ENCODE measurements around the gene MAIP1. TPM values are rescaled to one million over a fixed set of nuclear protein-coding genes. Genes with fewer than 3 reads are reported as not detected.

Gene MAIP1
- total and polyA plus RNA-seq, 9 of the 15 experiments (the other 6 are each of a cell fraction or from before 2014, with no cell fraction given), result 3.6 to 30.0 (median 24.5) TPM

DNA sequence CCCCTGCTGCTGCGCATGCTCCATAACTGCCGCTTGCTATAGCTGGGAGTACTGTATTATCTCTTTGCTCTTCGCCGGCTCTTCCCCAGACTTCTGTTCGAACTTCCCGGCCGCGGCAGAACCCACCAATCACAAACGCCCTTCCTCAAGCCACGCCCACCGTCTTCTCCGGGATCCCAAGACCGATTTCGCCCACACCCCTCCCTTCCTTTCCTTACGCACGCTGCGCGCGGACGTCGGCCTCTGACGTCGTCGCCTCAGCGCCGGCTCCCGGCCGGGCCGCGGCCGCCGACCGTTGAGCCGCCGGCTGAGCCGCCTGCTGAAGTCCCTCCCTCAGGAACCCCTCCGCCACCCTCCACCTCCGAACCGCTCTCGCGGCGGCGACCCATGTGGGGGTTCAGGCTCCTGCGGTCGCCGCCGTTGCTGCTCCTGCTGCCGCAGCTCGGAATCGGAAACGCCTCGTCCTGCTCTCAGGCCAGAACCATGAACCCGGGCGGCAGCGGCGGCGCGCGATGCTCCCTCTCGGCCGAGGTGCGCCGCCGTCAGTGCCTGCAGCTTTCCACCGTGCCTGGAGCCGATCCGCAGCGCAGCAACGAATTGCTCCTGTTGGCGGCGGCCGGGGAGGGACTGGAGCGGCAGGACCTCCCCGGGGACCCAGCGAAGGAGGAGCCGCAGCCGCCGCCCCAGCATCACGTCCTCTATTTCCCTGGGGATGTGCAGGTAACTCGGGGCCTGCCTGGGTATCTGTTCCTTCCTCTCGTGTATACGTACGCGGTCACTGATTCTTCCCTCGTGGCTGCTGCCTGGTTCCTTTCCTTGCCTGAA, 44.1 kb upstream of the MAIP1 start, which contains the start of gene C2orf69 (continued):
- TF ChIP-seq SMAD4 (CRISPR knock-in tag; conservative IDR thresholded peaks at IDR 0.05) (peak; percentile 36), EP300 (IDR thresholded peaks at IDR 0.05; ENCODE audit: low read length) (peak; percentile 18; the same call in 1 of the 2 replicates), POLR3G (IDR thresholded peaks at IDR 0.05; ENCODE audit: extremely low read depth, insufficient read length, insufficient replicate concordance) (no peak), SMC3 (conservative IDR thresholded peaks at IDR 0.05; ENCODE audit: insufficient read depth, low read depth, low read length) (no peak), ZNF830 (CRISPR knock-in tag; IDR thresholded peaks at IDR 0.05) (no peak), ZBTB1 (CRISPR knock-in tag; IDR thresholded peaks at IDR 0.05; ENCODE audit: borderline replicate concordance, low read depth) (peak; percentile 87), KDM4B (IDR thresholded peaks at IDR 0.05; ENCODE audit: borderline replicate concordance in 2 of 2, low read depth in 1 of 2) (no peak), CHD2 (IDR thresholded peaks at IDR 0.05; ENCODE audit: low read depth, low read length) (no peak), ZNF282 (CRISPR knock-in tag; IDR thresholded peaks at IDR 0.05) (no peak), GATAD2A (IDR thresholded peaks at IDR 0.05) (no peak), ZNF274 (IDR thresholded peaks at IDR 0.05; ENCODE audit: borderline replicate concordance, low read depth, low read length) (no peak), ESRRA (IDR thresholded peaks at IDR 0.05; ENCODE audit: borderline replicate concordance, low read depth) (peak; percentile 44; the same call in 1 of the 2 replicates), RBM34 (IDR thresholded peaks at IDR 0.05; ENCODE audit: borderline replicate concordance, insufficient read depth, low read length) (0 out of 2 replicates have a peak, but pooled peaks have one; percentile 38), DACH1 (IDR thresholded peaks at IDR 0.05; ENCODE audit: partially characterized antibody) (no peak), ZNF764 (CRISPR knock-in tag; IDR thresholded peaks at IDR 0.05; ENCODE audit: low read depth) (no peak), NCOA2 (IDR thresholded peaks at IDR 0.05; ENCODE audit: partially characterized antibody in 2 of 2) (no peak), CBX1 (IDR thresholded peaks at IDR 0.05; ENCODE audit: low read depth) (no peak; the same call in 1 of the 2 replicates), NFXL1 (CRISPR knock-in tag; IDR thresholded peaks at IDR 0.05) (no peak)
- TF ChIP-seq, protein P1, sequence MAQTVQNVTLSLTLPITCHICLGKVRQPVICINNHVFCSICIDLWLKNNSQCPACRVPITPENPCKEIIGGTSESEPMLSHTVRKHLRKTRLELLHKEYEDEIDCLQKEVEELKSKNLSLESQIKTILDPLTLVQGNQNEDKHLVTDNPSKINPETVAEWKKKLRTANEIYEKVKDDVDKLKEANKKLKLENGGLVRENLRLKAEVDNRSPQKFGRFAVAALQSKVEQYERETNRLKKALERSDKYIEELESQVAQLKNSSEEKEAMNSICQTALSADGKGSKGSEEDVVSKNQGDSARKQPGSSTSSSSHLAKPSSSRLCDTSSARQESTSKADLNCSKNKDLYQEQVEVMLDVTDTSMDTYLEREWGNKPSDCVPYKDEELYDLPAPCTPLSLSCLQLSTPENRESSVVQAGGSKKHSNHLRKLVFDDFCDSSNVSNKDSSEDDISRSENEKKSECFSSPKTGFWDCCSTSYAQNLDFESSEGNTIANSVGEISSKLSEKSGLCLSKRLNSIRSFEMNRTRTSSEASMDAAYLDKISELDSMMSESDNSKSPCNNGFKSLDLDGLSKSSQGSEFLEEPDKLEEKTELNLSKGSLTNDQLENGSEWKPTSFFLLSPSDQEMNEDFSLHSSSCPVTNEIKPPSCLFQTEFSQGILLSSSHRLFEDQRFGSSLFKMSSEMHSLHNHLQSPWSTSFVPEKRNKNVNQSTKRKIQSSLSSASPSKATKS (CRISPR knock-in tag; IDR thresholded peaks at IDR 0.05), result no peak
- TF ChIP-seq, protein P2, sequence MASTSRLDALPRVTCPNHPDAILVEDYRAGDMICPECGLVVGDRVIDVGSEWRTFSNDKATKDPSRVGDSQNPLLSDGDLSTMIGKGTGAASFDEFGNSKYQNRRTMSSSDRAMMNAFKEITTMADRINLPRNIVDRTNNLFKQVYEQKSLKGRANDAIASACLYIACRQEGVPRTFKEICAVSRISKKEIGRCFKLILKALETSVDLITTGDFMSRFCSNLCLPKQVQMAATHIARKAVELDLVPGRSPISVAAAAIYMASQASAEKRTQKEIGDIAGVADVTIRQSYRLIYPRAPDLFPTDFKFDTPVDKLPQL (IDR thresholded peaks at IDR 0.05; ENCODE audit: extremely low read depth, insufficient read length), result no peak
- TF ChIP-seq, protein P3, sequence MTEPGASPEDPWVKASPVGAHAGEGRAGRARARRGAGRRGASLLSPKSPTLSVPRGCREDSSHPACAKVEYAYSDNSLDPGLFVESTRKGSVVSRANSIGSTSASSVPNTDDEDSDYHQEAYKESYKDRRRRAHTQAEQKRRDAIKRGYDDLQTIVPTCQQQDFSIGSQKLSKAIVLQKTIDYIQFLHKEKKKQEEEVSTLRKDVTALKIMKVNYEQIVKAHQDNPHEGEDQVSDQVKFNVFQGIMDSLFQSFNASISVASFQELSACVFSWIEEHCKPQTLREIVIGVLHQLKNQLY (CRISPR knock-in tag; conservative IDR thresholded peaks at IDR 0.05), result no peak
- TF ChIP-seq, protein P4, sequence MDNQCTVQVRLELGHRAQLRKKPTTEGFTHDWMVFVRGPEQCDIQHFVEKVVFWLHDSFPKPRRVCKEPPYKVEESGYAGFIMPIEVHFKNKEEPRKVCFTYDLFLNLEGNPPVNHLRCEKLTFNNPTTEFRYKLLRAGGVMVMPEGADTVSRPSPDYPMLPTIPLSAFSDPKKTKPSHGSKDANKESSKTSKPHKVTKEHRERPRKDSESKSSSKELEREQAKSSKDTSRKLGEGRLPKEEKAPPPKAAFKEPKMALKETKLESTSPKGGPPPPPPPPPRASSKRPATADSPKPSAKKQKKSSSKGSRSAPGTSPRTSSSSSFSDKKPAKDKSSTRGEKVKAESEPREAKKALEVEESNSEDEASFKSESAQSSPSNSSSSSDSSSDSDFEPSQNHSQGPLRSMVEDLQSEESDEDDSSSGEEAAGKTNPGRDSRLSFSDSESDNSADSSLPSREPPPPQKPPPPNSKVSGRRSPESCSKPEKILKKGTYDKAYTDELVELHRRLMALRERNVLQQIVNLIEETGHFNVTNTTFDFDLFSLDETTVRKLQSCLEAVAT (IDR thresholded peaks at IDR 0.05), result no peak

Measured in K562 (cell line).